COR-L47 (cell line): ENCODE data around the gene MBP.
"Not testable (repeated sequence)": the region's sequence is repeated elsewhere in the genome, so short reads cannot be mapped to it uniquely, and the experiment has no call there.

Experiments
- DNase-seq: peaks from one replicate; lab custom pipeline; 2025; lab: John Stamatoyannopoulos, UW

Gene MBP

GRCh38 chr18:76970770-76971559 is 161.6 kb downstream of the MBP start:
- DNase-seq, result no peak

- DNase-seq, result no peak
These were observed 164.7 kb downstream of the MBP start for GRCh38 chr18:76967721-76968472.

GRCh38 chr18:76967299-76967698 is 165.3 kb downstream of the MBP start:
- DNase-seq, result not testable (repeated sequence)

GRCh38 chr18:76965555-76966151 is 166.9 kb downstream of the MBP start:
- DNase-seq, result not testable (repeated sequence)

GRCh38 chr18:76963936-76964335 is 168.6 kb downstream of the MBP start:
- DNase-seq, result no peak

- no peak for DNase-seq
These were observed 169.7 kb downstream of the MBP start for GRCh38 chr18:76962851-76963250.

- no peak for DNase-seq
These were observed 172.0 kb downstream of the MBP start for GRCh38 chr18:76960528-76961035.

- no peak for DNase-seq
These were observed 173.0 kb downstream of the MBP start for GRCh38 chr18:76959605-76960004.

- DNase-seq, result peak; percentile 76
These were observed 173.8 kb downstream of the MBP start for GRCh38 chr18:76958692-76959341.

- DNase-seq, result no peak
These were observed 174.9 kb downstream of the MBP start for GRCh38 chr18:76957384-76958355.

- DNase-seq, result no peak
These were observed 175.9 kb downstream of the MBP start for GRCh38 chr18:76956648-76957047.

- DNase-seq, result peak; percentile 27
These were observed 176.9 kb downstream of the MBP start for GRCh38 chr18:76955524-76956170.

- DNase-seq, result peak; percentile 81
These were observed 178.9 kb downstream of the MBP start for GRCh38 chr18:76953583-76954233.

GRCh38 chr18:76953156-76953555 is 179.4 kb downstream of the MBP start:
- no peak for DNase-seq

- no peak for DNase-seq
These were observed 179.8 kb downstream of the MBP start for GRCh38 chr18:76952747-76953146.

- DNase-seq, result no peak
These were observed 180.9 kb downstream of the MBP start for GRCh38 chr18:76951456-76952247.

GRCh38 chr18:76948345-76948744 is 184.2 kb downstream of the MBP start:
- no peak for DNase-seq

GRCh38 chr18:76944346-76944745 is 188.2 kb downstream of the MBP start:
- DNase-seq, result not testable (repeated sequence)
